CD4-positive, alpha-beta T cell (primary cell): Measurements from ENCODE around the gene CD207. TPM values are rescaled to one million over a fixed set of nuclear protein-coding genes. Genes with fewer than 3 reads are reported as not detected.

Source experiments
- ATAC-seq: fragments of 200-7000 bp; cut with Tn5 transposase; one replicate; pipeline ENCODE4 v1.10.0; 2022; ENCODE audit warnings: mild to moderate bottlenecking; ENCODE audit not compliant: poor library complexity
- CTCF ChIA-PET: fragments of 350-600 bp; sonication (Branson Sonifier 250); formaldehyde crosslinking; loops from one replicate; lab custom pipeline; 2021; ENCODE audit warnings: antibody characterized with exemption, inconsistent platforms; lab: Charles Lee
- POLR2A ChIA-PET: fragments of 350-600 bp; sonication (Branson Sonifier 250); formaldehyde crosslinking; loops from one replicate; lab custom pipeline; 2021; ENCODE audit warnings: antibody characterized with exemption, inconsistent platforms; lab: Charles Lee
- DNase-seq, 14 experiments: peaks; one replicate each; pipeline ENCODE4 v3.0.0-alpha.2; 2013 to 2020; ENCODE audit warnings: mixed read lengths in 2 of 14
- H3K27ac ChIP-seq, 2 donors: one replicate each; pipeline versions ENCODE4 v1.5.1 to v1.7.0; 2013; ENCODE audit warnings: low read length in 2 of 2, low read depth in 1 of 2, mild to moderate bottlenecking in 1 of 2
- H3K27me3 ChIP-seq, 2 experiments: 1 replicate in 1 of 2; 2 replicates in 1 of 2; pipeline versions ENCODE4 v1.6.1 to v1.7.0; 2013; ENCODE audit warnings: low read length in 2 of 2, control low read depth in 1 of 2, mild to moderate bottlenecking in 1 of 2, moderate library complexity in 1 of 2; ENCODE audit not compliant: insufficient read depth in 2 of 2, control insufficient read depth in 1 of 2
- H3K36me3 ChIP-seq: one replicate; pipeline ENCODE4 v1.6.1; 2013; ENCODE audit warnings: low read length, control low read depth; ENCODE audit not compliant: insufficient read depth
- H3K4me1 ChIP-seq: one replicate; pipeline ENCODE4 v1.6.1; 2013; ENCODE audit warnings: low read length, control low read depth; ENCODE audit not compliant: insufficient read depth
- H3K4me3 ChIP-seq: one replicate; pipeline ENCODE4 v1.5.1; 2013; ENCODE audit warnings: mild to moderate bottlenecking, low read length, moderate library complexity
- H3K9me3 ChIP-seq, 2 experiments: 1 replicate in 1 of 2; 2 replicates in 1 of 2; pipeline versions ENCODE4 v1.6.1 to v1.7.0; 2013; ENCODE audit warnings: low read length in 2 of 2, mild to moderate bottlenecking in 2 of 2, control low read depth in 1 of 2, moderate library complexity in 1 of 2; ENCODE audit not compliant: control insufficient read depth in 1 of 2, insufficient read depth in 1 of 2
- H3K27ac Mint-ChIP-seq: one replicate; pipeline ENCODE4 v1.8.0; 2020; ENCODE audit warnings: mixed read lengths
- H3K27me3 Mint-ChIP-seq: one replicate; pipeline ENCODE4 v1.8.0; 2021; ENCODE audit warnings: mixed read lengths
- H3K36me3 Mint-ChIP-seq: one replicate; pipeline ENCODE4 v1.8.0; 2021; ENCODE audit warnings: low read depth, mixed read lengths
- H3K4me1 Mint-ChIP-seq: one replicate; pipeline ENCODE4 v1.8.0; 2021; ENCODE audit warnings: low read depth, mixed read lengths
- H3K4me3 Mint-ChIP-seq: one replicate; pipeline ENCODE4 v1.8.0; 2020; ENCODE audit warnings: mild to moderate bottlenecking, mixed read lengths
- H3K9me3 Mint-ChIP-seq: one replicate; pipeline ENCODE4 v1.8.0; 2020; ENCODE audit warnings: mixed read lengths
- intact Hi-C, 2 experiments: fragments of 100-400 bp; cut with DNase I in 1 of 2; cut with micrococcal nuclease in 1 of 2; formaldehyde crosslinking; loops; one replicate each; pipeline versions ENCODE4 v1.15.1 to v1.9.0; 2023 to 2025; cut with DNase I, micrococcal nuclease
- total RNA-seq, 174 experiments: library from RNA in 2 of 174; stranded (reverse) in 2 of 174; gene quantifications; one replicate each; pipeline ENCODE4 v1.2.3 and lab custom pipeline; 2021 to 2026
- TF ChIP-seq, protein P1 (sequence below): fragments of 200-600 bp; IDR thresholded peaks from one replicate; pipeline ENCODE4 v1.8.0; 2022; ENCODE audit warnings: antibody characterized with exemption, mild to moderate bottlenecking

CD207 gene
- total RNA-seq, 2 experiments from 2014 or later, result 0.25 TPM; not detected in 1

DNA sequence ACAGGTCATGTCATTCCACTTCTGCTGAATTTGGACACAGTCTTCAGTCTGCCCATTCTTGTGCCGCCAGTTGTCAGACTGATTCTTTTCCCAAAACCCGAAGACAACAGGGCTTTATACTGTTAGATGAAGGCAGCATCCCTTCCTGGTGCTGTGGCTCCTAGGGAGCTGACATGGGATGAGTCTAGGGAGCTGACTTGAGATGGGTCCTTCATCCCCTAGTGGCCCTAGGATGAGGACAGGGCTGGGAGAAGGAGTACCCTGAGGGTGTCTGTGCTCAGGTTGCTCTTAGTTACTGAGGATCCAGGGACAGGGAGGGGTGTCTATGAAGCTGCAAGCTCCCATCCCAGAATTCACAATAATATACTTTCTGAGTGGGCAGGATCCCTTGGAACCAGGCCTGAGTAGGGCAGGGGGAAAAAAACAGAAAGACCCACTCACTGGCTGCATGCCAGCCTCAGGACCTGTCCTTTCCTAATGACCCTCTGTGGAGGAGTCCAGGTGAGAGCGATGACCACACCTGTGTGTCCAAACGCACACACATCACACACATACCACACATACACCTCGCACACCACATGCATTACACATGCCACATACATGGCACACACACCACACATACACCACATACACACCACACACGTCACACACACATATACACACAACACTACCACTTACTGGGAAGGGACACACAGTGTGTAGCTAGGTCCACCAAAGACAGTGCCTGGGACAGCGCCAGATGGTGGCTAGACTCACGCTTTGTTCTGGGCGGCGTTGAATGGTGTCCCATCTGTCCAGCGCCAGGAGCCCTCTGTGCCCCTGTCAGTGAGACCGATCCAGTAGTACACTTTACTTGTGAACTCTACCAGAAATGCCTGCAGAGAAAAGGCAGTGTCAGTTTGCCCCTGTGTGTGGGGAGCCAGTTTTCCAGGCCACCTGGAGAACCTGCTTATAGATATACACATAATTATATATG lies 26.3 kb downstream of the CD207 start:
- Histone ChIP-seq H3K27me3 (peaks cover 0 to 4% of the 10 kb centered on the region in 2 experiments), H3K4me3 (no peak overlapping the region), H3K27ac (no peak overlapping the region), H3K36me3 (no peaks in the 10 kb centered on the region), H3K4me1 (no peaks in the 10 kb centered on the region), H3K9me3 (peaks cover 0 to 8% of the 10 kb centered on the region in 2 experiments)
- Mint-ChIP-seq H3K36me3 (no peaks in the 10 kb centered on the region), H3K4me1 (no peaks in the 10 kb centered on the region), H3K4me3 (no peak overlapping the region), H3K27ac (no peak overlapping the region), H3K27me3 (peaks cover 6% of the 10 kb centered on the region), H3K9me3 (no peaks in the 10 kb centered on the region)
- no peak for ATAC-seq
- POLR2A ChIA-PET, result no interaction called here
- TF ChIP-seq, protein P1, sequence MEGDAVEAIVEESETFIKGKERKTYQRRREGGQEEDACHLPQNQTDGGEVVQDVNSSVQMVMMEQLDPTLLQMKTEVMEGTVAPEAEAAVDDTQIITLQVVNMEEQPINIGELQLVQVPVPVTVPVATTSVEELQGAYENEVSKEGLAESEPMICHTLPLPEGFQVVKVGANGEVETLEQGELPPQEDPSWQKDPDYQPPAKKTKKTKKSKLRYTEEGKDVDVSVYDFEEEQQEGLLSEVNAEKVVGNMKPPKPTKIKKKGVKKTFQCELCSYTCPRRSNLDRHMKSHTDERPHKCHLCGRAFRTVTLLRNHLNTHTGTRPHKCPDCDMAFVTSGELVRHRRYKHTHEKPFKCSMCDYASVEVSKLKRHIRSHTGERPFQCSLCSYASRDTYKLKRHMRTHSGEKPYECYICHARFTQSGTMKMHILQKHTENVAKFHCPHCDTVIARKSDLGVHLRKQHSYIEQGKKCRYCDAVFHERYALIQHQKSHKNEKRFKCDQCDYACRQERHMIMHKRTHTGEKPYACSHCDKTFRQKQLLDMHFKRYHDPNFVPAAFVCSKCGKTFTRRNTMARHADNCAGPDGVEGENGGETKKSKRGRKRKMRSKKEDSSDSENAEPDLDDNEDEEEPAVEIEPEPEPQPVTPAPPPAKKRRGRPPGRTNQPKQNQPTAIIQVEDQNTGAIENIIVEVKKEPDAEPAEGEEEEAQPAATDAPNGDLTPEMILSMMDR, result no peak
- no peak for DNase-seq
- intact Hi-C loops, result no loop called here
- CTCF ChIA-PET, result no interaction called here

DNA sequence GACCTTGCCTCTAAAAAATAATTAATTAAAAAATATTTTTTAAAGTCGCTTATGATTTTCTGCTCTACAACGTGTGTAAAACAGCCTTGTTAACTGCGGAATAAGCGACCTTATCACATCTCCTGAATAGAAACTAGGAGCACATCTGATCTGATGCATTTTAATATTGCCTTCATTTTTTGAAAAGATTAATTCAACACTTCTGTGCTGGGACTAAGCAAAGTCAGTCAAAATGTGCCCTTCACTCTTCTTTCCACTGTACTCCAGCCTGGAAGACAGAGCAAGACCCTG lies 27.8 kb downstream of the CD207 start:
- Histone ChIP-seq H3K27ac (no peak overlapping the region), H3K4me3 (no peak overlapping the region), H3K27me3 (no peaks in the 10 kb centered on the region), H3K4me1 (no peaks in the 10 kb centered on the region), H3K9me3 (peaks cover 0 to 8% of the 10 kb centered on the region in 2 experiments), H3K36me3 (no peaks in the 10 kb centered on the region)
- peaks cover 6% of the 10 kb centered on the region for H3K27me3 Mint-ChIP-seq
- ChIA-PET POLR2A (no interaction called here), CTCF (no interaction called here)
- DNase-seq (no peak), ATAC-seq (no peak)
- H3K27ac Mint-ChIP-seq, result no peak overlapping the region
- intact Hi-C loops, result no loop called here
- no peaks in the 10 kb centered on the region for H3K9me3 Mint-ChIP-seq
- no peaks in the 10 kb centered on the region for H3K4me1 Mint-ChIP-seq
- TF ChIP-seq, protein P1, result no peak
- no peaks in the 10 kb centered on the region for H3K36me3 Mint-ChIP-seq
- H3K4me3 Mint-ChIP-seq, result no peak overlapping the region

DNA sequence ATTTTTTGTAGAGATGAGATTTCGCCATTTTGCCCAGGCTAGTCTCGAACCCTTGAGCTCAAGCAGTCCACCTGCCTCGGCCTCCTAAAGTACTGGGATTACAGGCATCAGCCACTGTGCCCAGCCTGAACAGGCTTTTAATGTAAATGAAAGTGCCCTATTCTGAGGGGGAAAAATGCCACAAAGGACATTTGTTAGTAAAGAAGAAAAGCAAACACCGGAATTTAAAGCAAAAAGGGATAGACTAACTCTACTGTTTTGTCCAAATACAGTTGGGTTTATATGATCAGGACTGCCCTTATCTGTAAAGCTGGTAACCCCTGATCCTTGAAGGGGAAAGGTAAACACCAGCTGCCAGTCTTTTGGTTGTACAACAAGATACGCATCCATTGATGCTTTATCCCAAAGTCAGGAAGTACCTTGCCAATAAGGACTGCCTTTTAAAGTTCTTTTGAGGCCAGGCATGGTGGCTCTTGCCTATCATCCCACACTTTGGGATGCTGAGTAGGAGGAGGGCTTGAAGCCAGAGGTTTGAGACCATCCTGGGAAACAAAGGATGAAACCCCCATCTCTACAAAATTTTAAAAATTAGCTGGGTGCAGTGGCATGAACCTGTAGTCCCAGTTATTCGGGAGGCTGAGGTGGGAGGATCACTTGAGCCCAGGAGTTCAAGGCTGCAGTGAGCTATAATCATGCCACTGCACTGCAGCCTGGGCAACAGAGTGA lies 28.4 kb downstream of the CD207 start:
- Mint-ChIP-seq H3K9me3 (no peaks in the 10 kb centered on the region), H3K27ac (no peak overlapping the region), H3K36me3 (no peaks in the 10 kb centered on the region), H3K4me3 (no peak overlapping the region), H3K27me3 (peaks cover 6% of the 10 kb centered on the region), H3K4me1 (no peaks in the 10 kb centered on the region)
- no peaks in the 10 kb centered on the region for H3K27me3 ChIP-seq
- POLR2A ChIA-PET, result no interaction called here
- H3K36me3 ChIP-seq, result no peaks in the 10 kb centered on the region
- H3K4me3 ChIP-seq, result no peak overlapping the region
- no peak overlapping the region for H3K27ac ChIP-seq
- CTCF ChIA-PET, result no interaction called here
- intact Hi-C loops, result no loop called here
- ATAC-seq (no peak), DNase-seq (no peak)
- no peaks in the 10 kb centered on the region for H3K4me1 ChIP-seq
- TF ChIP-seq, protein P1, result no peak
- peaks cover 0 to 8% of the 10 kb centered on the region in 2 experiments for H3K9me3 ChIP-seq
